Endothelial cell (in vitro differentiated cells): ENCODE results near the gene CLCN2. TPM values are rescaled to one million over a fixed set of nuclear protein-coding genes. Genes with fewer than 3 reads are reported as not detected.

Experiments
- DNase-seq: peaks from one replicate; pipeline ENCODE4 v3.0.0; 2021; ENCODE audit warnings: low spot score
- H3K27ac Mint-ChIP-seq: one replicate; pipeline ENCODE4 v1.8.0; 2021; ENCODE audit warnings: mixed read lengths, inconsistent platforms; ENCODE audit not compliant: unreplicated experiment
- H3K27me3 Mint-ChIP-seq: one replicate; pipeline ENCODE4 v1.8.0; 2021; ENCODE audit warnings: mild to moderate bottlenecking, moderate library complexity, mixed read lengths, inconsistent platforms; ENCODE audit not compliant: unreplicated experiment
- H3K36me3 Mint-ChIP-seq: one replicate; pipeline ENCODE4 v1.8.0; 2021; ENCODE audit warnings: mild to moderate bottlenecking, low read depth, mixed read lengths, inconsistent platforms; ENCODE audit not compliant: unreplicated experiment
- H3K4me1 Mint-ChIP-seq: one replicate; pipeline ENCODE4 v1.8.0; 2021; ENCODE audit warnings: mild to moderate bottlenecking, mixed read lengths, inconsistent platforms; ENCODE audit not compliant: unreplicated experiment
- H3K4me3 Mint-ChIP-seq: one replicate; pipeline ENCODE4 v1.8.0; 2021; ENCODE audit warnings: mild to moderate bottlenecking, mixed read lengths, inconsistent platforms; ENCODE audit not compliant: unreplicated experiment
- H3K9me3 Mint-ChIP-seq: one replicate; pipeline ENCODE4 v1.8.0; 2021; ENCODE audit warnings: mixed read lengths, inconsistent platforms; ENCODE audit not compliant: unreplicated experiment
- CTCF ChIP-seq: fragments of 200-600 bp; sonication (generic); IDR thresholded peaks from one replicate; pipeline ENCODE4 v1.5.0; 2021; ENCODE audit warnings: antibody characterized with exemption; ENCODE audit not compliant: unreplicated experiment
- long read RNA-seq: library from polyadenylated mRNA; unstranded; transcript quantifications from one replicate; pipeline ENCODE4 v2.0.0, GENCODE V29; 2020; ENCODE audit not compliant: unreplicated experiment
- total RNA-seq: library from RNA; stranded (reverse); fragmentation: NEBNext Ultra II Directional; extraction: Animal tissue kit (Norgen Biotek cat#: 25700); gene quantifications from one replicate; pipeline ENCODE4 v1.2.1, GENCODE V29; 2021; ENCODE audit not compliant: unreplicated experiment

The CLCN2 gene
- 6.3 TPM for total RNA-seq
- long read RNA-seq = 0 reads

GRCh38 chr3:184361532-184361931 is at the start of gene CLCN2, which contains the start of gene POLR2H:
Gene CLCN2, minus strand, starts transcription at chr3:184361605. Its CDS starts 126 bp downstream, at chr3:184361479.
Gene POLR2H, plus strand, starts transcription at chr3:184361710. Its CDS starts 1,783 bp downstream, at chr3:184363493.
- Mint-ChIP-seq H3K4me1 (peaks cover 18% of the 10 kb centered on the region), H3K27ac (peak within 1 kb of the TSS; percentile 93), H3K4me3 (peak within 1 kb of the TSS; percentile 93), H3K9me3 (no peaks in the 10 kb centered on the region), H3K27me3 (peaks cover 9% of the 10 kb centered on the region), H3K36me3 (peaks cover 14% of the 10 kb centered on the region)
- TF ChIP-seq CTCF = no peak
- DNase-seq = peak; percentile 79

- H3K4me1 Mint-ChIP-seq = no peaks in the 10 kb centered on the region
- DNase-seq = no peak
- peaks cover 1% of the 10 kb centered on the region for H3K27me3 Mint-ChIP-seq
- H3K27ac Mint-ChIP-seq = no peak overlapping the region
- H3K36me3 Mint-ChIP-seq = no peaks in the 10 kb centered on the region
- TF ChIP-seq CTCF = no peak
- H3K9me3 Mint-ChIP-seq = no peaks in the 10 kb centered on the region
- no peak overlapping the region for H3K4me3 Mint-ChIP-seq
Observed at GRCh38 chr3:184409946-184410500, 48.6 kb upstream of the CLCN2 start.

GRCh38 chr3:184409331-184409926 is 48.0 kb upstream of the CLCN2 start:
- no peak for DNase-seq
- H3K4me3 Mint-ChIP-seq = no peak overlapping the region
- no peaks in the 10 kb centered on the region for H3K9me3 Mint-ChIP-seq
- no peak for TF ChIP-seq CTCF
- H3K27me3 Mint-ChIP-seq = peaks cover 1% of the 10 kb centered on the region
- H3K36me3 Mint-ChIP-seq = no peaks in the 10 kb centered on the region
- H3K27ac Mint-ChIP-seq = no peak overlapping the region
- H3K4me1 Mint-ChIP-seq = no peaks in the 10 kb centered on the region

GRCh38 chr3:184405075-184406030 is 43.9 kb upstream of the CLCN2 start:
- Mint-ChIP-seq H3K4me1 (no peaks in the 10 kb centered on the region), H3K27ac (no peak overlapping the region), H3K4me3 (no peak overlapping the region), H3K9me3 (no peaks in the 10 kb centered on the region), H3K27me3 (peaks cover 1% of the 10 kb centered on the region), H3K36me3 (no peaks in the 10 kb centered on the region)
- no peak for TF ChIP-seq CTCF
- DNase-seq = no peak
